ENCODE measurements around the gene ANKRD29. TPM values are rescaled to one million over a fixed set of nuclear protein-coding genes. Genes with fewer than 3 reads are reported as not detected.
A peak's percentile ranks its signal among the peaks of the same experiment; 100 is the strongest.

ANKRD29 gene
- total and polyA plus RNA-seq, 2 donors (not counting 3 experiments of a cell fraction or from before 2014, with no cell fraction given): 0.03 to 2.6 TPM

DNA sequence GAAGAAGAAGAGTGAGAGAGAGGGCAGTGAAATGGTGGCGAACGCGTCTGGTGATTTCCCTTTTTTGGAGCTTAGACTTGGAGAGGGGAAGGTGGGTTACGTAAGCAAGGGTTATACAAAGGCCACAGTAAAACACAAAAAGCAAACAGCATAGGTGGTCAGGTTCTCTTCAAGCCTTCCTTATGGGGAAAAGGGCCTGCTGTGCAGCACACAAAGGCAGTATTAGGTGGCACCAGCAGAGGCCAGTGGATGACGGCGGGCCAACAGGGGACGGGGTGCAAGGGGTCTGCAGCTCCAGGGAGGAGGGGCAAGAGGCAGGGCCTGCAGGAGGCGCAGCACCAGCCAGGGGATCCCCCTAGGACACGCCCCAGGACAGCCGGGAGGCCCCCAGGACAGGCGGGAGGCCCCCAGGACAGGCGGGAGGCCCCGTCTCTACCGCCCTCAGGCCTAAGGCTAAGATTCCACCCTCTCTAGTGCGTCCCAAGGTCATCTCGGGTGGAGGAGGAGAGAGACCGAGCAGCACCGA lies 43.8 kb downstream of the ANKRD29 start:
- Histone ChIP-seq H3K79me2 (ENCODE audit: control insufficient read depth, insufficient read depth, low read length) (no peaks in the 10 kb centered on the region), H3K4me1 (ENCODE audit: control insufficient read depth, extremely low read depth, insufficient read depth, low read length) (peaks cover 6% of the 10 kb centered on the region), H3K4me3 (replicated peaks in 1 of 3; ENCODE audit: insufficient read depth in 1 of 3, low read depth in 1 of 3, low read length in 3 of 3) (peak overlapping the region in 2 of 3 experiments; percentile 37 to 48), H3K9me1 (replicated peaks; ENCODE audit: control insufficient read depth, extremely low read depth, insufficient read depth, low read length) (no peaks in the 10 kb centered on the region), H3K9ac (replicated peaks; ENCODE audit: extremely low read depth, insufficient read depth, low read length) (peak overlapping the region; percentile 17), H3K36me3 (ENCODE audit: control insufficient read depth in 2 of 2, extremely low read depth in 1 of 2, insufficient read depth in 2 of 2, low read length in 2 of 2) (no peaks in the 10 kb centered on the region), H2AFZ (ENCODE audit: low read depth, low read length) (peak overlapping the region; percentile 92), H3K27ac (ENCODE audit: insufficient read depth, low read depth, low read length) (no peak overlapping the region), H3K4me2 (ENCODE audit: insufficient read depth, low read length) (peak overlapping the region; percentile 68), H3K27me3 (ENCODE audit: control insufficient read depth in 2 of 2, insufficient read depth in 2 of 2, low read length in 2 of 2) (peaks cover 4 to 11% of the 10 kb centered on the region in 2 experiments), H3K9me3 (replicated peaks; ENCODE audit: control insufficient read depth, insufficient read depth, low read length) (no peaks in the 10 kb centered on the region), H4K20me1 (replicated peaks; ENCODE audit: control insufficient read depth, extremely low read depth, insufficient read depth, low read length) (no peaks in the 10 kb centered on the region)
- BruUV-seq (replicated peaks): no TSS peak
- TF ChIP-seq GATA2 (IDR thresholded peaks at IDR 0.05; ENCODE audit: insufficient read depth, insufficient read length, low read depth, low read length) (no peak), POLR2AphosphoS5 (IDR thresholded peaks at IDR 0.05; ENCODE audit: insufficient read depth, low read depth, low read length) (no peak), FOS (IDR thresholded peaks at IDR 0.05; ENCODE audit: borderline replicate concordance, insufficient read depth, low read length) (no peak), MAX (IDR thresholded peaks at IDR 0.05; ENCODE audit: insufficient read depth, insufficient read length) (no peak), JUN (IDR thresholded peaks at IDR 0.05; ENCODE audit: borderline replicate concordance, insufficient read depth, insufficient read length, low read depth) (no peak), POLR2A (IDR thresholded peaks at IDR 0.05; ENCODE audit: low read depth, low read length) (no peak), MYC (IDR thresholded peaks at IDR 0.05; ENCODE audit: low read depth, low read length) (no peak), EZH2 (IDR thresholded peaks at IDR 0.05; ENCODE audit: borderline replicate concordance, low read depth, low read length, severe bottlenecking) (no peak)
- TF ChIP-seq, protein P1, sequence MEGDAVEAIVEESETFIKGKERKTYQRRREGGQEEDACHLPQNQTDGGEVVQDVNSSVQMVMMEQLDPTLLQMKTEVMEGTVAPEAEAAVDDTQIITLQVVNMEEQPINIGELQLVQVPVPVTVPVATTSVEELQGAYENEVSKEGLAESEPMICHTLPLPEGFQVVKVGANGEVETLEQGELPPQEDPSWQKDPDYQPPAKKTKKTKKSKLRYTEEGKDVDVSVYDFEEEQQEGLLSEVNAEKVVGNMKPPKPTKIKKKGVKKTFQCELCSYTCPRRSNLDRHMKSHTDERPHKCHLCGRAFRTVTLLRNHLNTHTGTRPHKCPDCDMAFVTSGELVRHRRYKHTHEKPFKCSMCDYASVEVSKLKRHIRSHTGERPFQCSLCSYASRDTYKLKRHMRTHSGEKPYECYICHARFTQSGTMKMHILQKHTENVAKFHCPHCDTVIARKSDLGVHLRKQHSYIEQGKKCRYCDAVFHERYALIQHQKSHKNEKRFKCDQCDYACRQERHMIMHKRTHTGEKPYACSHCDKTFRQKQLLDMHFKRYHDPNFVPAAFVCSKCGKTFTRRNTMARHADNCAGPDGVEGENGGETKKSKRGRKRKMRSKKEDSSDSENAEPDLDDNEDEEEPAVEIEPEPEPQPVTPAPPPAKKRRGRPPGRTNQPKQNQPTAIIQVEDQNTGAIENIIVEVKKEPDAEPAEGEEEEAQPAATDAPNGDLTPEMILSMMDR (IDR thresholded peaks at IDR 0.05; ENCODE audit: extremely low read depth in 1 of 2, insufficient read depth in 1 of 2, low read depth in 1 of 2, low read length in 2 of 2): no peak
- ChIA-PET CTCF (interaction anchor here (2.8 kb wide), 1 partner anchor 84 kb away, joined by 18 read pairs; no protein-coding TSS in a partner anchor), POLR2A (no interaction called here)
- no peak for DNase-seq (ENCODE audit: low read depth, low spot score)
- intact Hi-C loops (cut with micrococcal nuclease) (no loop called here), dilution Hi-C loops (cut with MboI; ENCODE audit: extremely low pct_ligation_motif_present, low sequenced_read_pairs) (loop anchor here (25.0 kb wide), 1 partner anchor 493 kb away; no protein-coding TSS in a partner anchor)
- no peak for FAIRE-seq
